SK-N-SH (cell line): ENCODE measurements around the gene SLC30A3. TPM values are rescaled to one million over a fixed set of nuclear protein-coding genes. Genes with fewer than 3 reads are reported as not detected.

Experiments
- CTCF ChIA-PET: fragments of 300-600, 350-600 bp; formaldehyde crosslinking; extraction: SDS; loops from one replicate; lab custom pipeline; 2021; lab: Yijun Ruan, JAX
- POLR2A ChIA-PET: fragments of 350-600 bp; sonication (Branson Sonifier 250); formaldehyde crosslinking; extraction: SDS; loops from one replicate; lab custom pipeline; 2020; ENCODE audit warnings: antibody characterized with exemption, inconsistent platforms; lab: Yijun Ruan, JAX
- DNase-seq: peaks from one replicate; pipeline ENCODE4 v3.0.0; 2012
- H2AFZ ChIP-seq: fragments of 200-600 bp; sonication (generic); 2 replicates; pipeline ENCODE4 v1.8.1; 2016; ENCODE audit warnings: antibody characterized with exemption, mild to moderate bottlenecking, low read depth
- H3F3A ChIP-seq: fragments of 200-600 bp; sonication (generic); replicated peaks from 2 replicates; pipeline ENCODE3; 2016; ENCODE audit warnings: antibody characterized with exemption, mild to moderate bottlenecking; ENCODE audit not compliant: insufficient read depth
- H3K27ac ChIP-seq, 2 experiments: fragments of 200-500 bp in 1 of 2; fragments of 200-600 bp in 1 of 2; sonication (Bioruptor generic) in 1 of 2; sonication (generic), shearing (Covaris generic) in 1 of 2; 2 replicates each; pipeline versions ENCODE4 v1.5.1 to v1.6.1; 2014 to 2016; ENCODE audit warnings: low read depth in 2 of 2, inconsistent platforms in 1 of 2, low read length in 1 of 2, mild to moderate bottlenecking in 1 of 2, mixed read lengths in 1 of 2
- H3K27me3 ChIP-seq: fragments of 200-600 bp; sonication (generic), shearing (Covaris generic); 2 replicates; pipeline ENCODE4 v1.6.1; 2016; ENCODE audit warnings: mixed run types; ENCODE audit not compliant: insufficient read depth
- H3K36me3 ChIP-seq, 2 experiments: fragments of 200-500 bp in 1 of 2; fragments of 200-600 bp in 1 of 2; sonication (Bioruptor generic) in 1 of 2; sonication (generic) in 1 of 2; replicated peaks in 1 of 2; 2 replicates each; pipeline versions ENCODE3 to v1.5.1; 2014 to 2016; ENCODE audit warnings: low read length in 1 of 2, mild to moderate bottlenecking in 1 of 2; ENCODE audit not compliant: insufficient read depth in 2 of 2, control insufficient read depth in 1 of 2
- H3K4me1 ChIP-seq, 2 experiments: fragments of 200-500 bp in 1 of 2; fragments of 200-600 bp in 1 of 2; sonication (Bioruptor generic) in 1 of 2; sonication (generic), shearing (Covaris generic) in 1 of 2; 2 replicates each; pipeline versions ENCODE4 v1.5.1 to v1.6.1; 2014 to 2016; ENCODE audit warnings: low read depth in 1 of 2, low read length in 1 of 2, mixed run types in 1 of 2; ENCODE audit not compliant: insufficient read depth in 2 of 2, control insufficient read depth in 1 of 2
- H3K4me2 ChIP-seq: fragments of 200-600 bp; sonication (generic), shearing (Covaris generic); 2 replicates; pipeline ENCODE4 v1.6.1; 2017; ENCODE audit warnings: mixed run types
- H3K4me3 ChIP-seq, 2 experiments: fragments of 200-500 bp in 1 of 2; fragments of 200-600 bp in 1 of 2; sonication (Bioruptor generic) in 1 of 2; sonication (generic), shearing (Covaris generic) in 1 of 2; 2 replicates each; pipeline versions ENCODE4 v1.5.1 to v1.8.1; 2014 to 2016; ENCODE audit warnings: low read depth in 2 of 2, inconsistent platforms in 1 of 2, low read length in 1 of 2, mild to moderate bottlenecking in 1 of 2, mixed read lengths in 1 of 2, moderate library complexity in 1 of 2
- H3K79me2 ChIP-seq: fragments of 200-600 bp; sonication (generic); 2 replicates; pipeline ENCODE4 v1.8.1; 2017; ENCODE audit warnings: mild to moderate bottlenecking; ENCODE audit not compliant: insufficient read depth
- H3K9ac ChIP-seq: fragments of 200-600 bp; sonication (generic); 2 replicates; pipeline ENCODE4 v1.6.1; 2017; ENCODE audit warnings: mixed run types
- H3K9me2 ChIP-seq: fragments of 200-600 bp; sonication (generic); 2 replicates; pipeline ENCODE4 v1.6.1; 2017; ENCODE audit warnings: mixed run types
- H3K9me3 ChIP-seq: fragments of 200-600 bp; sonication (generic); 2 replicates; pipeline ENCODE4 v1.6.1; 2017; ENCODE audit warnings: mixed run types, mild to moderate bottlenecking, moderate library complexity
- H4K20me1 ChIP-seq: fragments of 200-600 bp; sonication (generic); 2 replicates; pipeline ENCODE4 v1.6.1; 2017; ENCODE audit warnings: mild to moderate bottlenecking, mixed run types; ENCODE audit not compliant: insufficient read depth
- CHD2 ChIP-seq: fragments of 150-350 bp; IDR thresholded peaks from 2 replicates; pipeline ENCODE4 v1.6.1; 2018; ENCODE audit warnings: low read length; ENCODE audit not compliant: partially characterized antibody
- EZH2phosphoT487 ChIP-seq: fragments of 200-600 bp; sonication (generic); IDR thresholded peaks from 2 replicates; pipeline ENCODE4 v1.6.1; 2017; ENCODE audit warnings: low read depth, mixed run types, mild to moderate bottlenecking, antibody characterized with exemption, moderate library complexity, borderline replicate concordance
- FOSL2 ChIP-seq: IDR thresholded peaks from 2 replicates; pipeline ENCODE4 v1.4.0; 2012; ENCODE audit warnings: low read depth, mild to moderate bottlenecking, moderate library complexity, borderline replicate concordance
- FOXJ3 ChIP-seq: sonication (generic); formaldehyde crosslinking; IDR thresholded peaks from 2 replicates; pipeline ENCODE4 v1.5.1; 2020; ENCODE audit warnings: mild to moderate bottlenecking, missing genetic modification reagents
- GATA2 ChIP-seq: sonication (generic); formaldehyde crosslinking; IDR thresholded peaks from 2 replicates; pipeline ENCODE4 v1.5.0; 2020; ENCODE audit warnings: mild to moderate bottlenecking, missing genetic modification reagents
- IRF3 ChIP-seq: fragments of 150-350 bp; IDR thresholded peaks from 2 replicates; pipeline ENCODE4 v1.6.1; 2016; ENCODE audit warnings: mild to moderate bottlenecking, low read depth, low read length
- JUND ChIP-seq: IDR thresholded peaks from 2 replicates; pipeline ENCODE4 v1.4.0; 2012
- MEF2A ChIP-seq: IDR thresholded peaks from 2 replicates; pipeline ENCODE4 v1.4.0; 2012; ENCODE audit warnings: low read depth, borderline replicate concordance
- NRF1 ChIP-seq: IDR thresholded peaks from 2 replicates; pipeline ENCODE4 v1.6.1; 2012; ENCODE audit warnings: low read depth, mild to moderate bottlenecking, low read length
- RAD21 ChIP-seq: IDR thresholded peaks from 2 replicates; pipeline ENCODE4 v1.6.1; 2012; ENCODE audit warnings: mild to moderate bottlenecking, low read length
- RCOR1 ChIP-seq: fragments of 150-350 bp; IDR thresholded peaks from 2 replicates; pipeline ENCODE4 v1.6.1; 2017; ENCODE audit warnings: antibody characterized with exemption, low read length
- TAF1 ChIP-seq: IDR thresholded peaks from 2 replicates; pipeline ENCODE4 v1.6.1; 2012; ENCODE audit warnings: low read depth, mild to moderate bottlenecking, low read length, moderate library complexity, borderline replicate concordance
- TCF12 ChIP-seq: IDR thresholded peaks from 2 replicates; pipeline ENCODE4 v1.4.0; 2012
- TEAD4 ChIP-seq: IDR thresholded peaks from 2 replicates; pipeline ENCODE4 v1.4.0; 2012; ENCODE audit warnings: mild to moderate bottlenecking, borderline replicate concordance; ENCODE audit not compliant: insufficient read depth
- YY1 ChIP-seq: IDR thresholded peaks from 2 replicates; pipeline ENCODE4 v1.4.0; 2012; ENCODE audit warnings: low read depth, mild to moderate bottlenecking
- WGBS: methylation state at CpG from one replicate; pipeline ENCODE4 v1.1.6; 2017; ENCODE audit warnings: low lambda C conversion rate; 5-methylcytosine and 5-hydroxymethylcytosine counted together
- polyA plus RNA-seq, 3 experiments: library from polyadenylated mRNA; depleted of rRNA; stranded (reverse); fragments of >200 nt; gene quantifications; 2 replicates each; pipeline ENCODE4 v1.2.3, GENCODE V29; 2012
- TF ChIP-seq, protein P1 (sequence below): fragments of 150-350 bp; IDR thresholded peaks from 2 replicates; pipeline ENCODE4 v1.6.1; 2017; ENCODE audit warnings: antibody characterized with exemption, low read length, low read depth, borderline replicate concordance
- TF ChIP-seq, protein P2 (sequence below): IDR thresholded peaks from 2 replicates; pipeline ENCODE4 v1.4.0; 2012; ENCODE audit warnings: low read depth, borderline replicate concordance

Gene SLC30A3
- polyA plus RNA-seq, 1 of the 3 experiments (the other 2 are of a cell fraction) = 1.1 TPM

GRCh38 chr2:27281855-27282559 lies 19.2 kb upstream of the SLC30A3 start, which contains the start of gene TRIM54:
Gene TRIM54, plus strand, starts transcription at chr2:27282429. Its CDS starts 303 bp downstream, at chr2:27282732.
- no peak for DNase-seq
- H3K9me3 ChIP-seq = no peaks in the 10 kb centered on the region
- H3K27me3 ChIP-seq = peaks cover 12% of the 10 kb centered on the region; the same call in 1 of the 2 replicates
- no peak within 1 kb of the TSS for H3K4me3 ChIP-seq
- H3K9me2 ChIP-seq = no peaks in the 10 kb centered on the region
- H3K4me1 ChIP-seq = peaks cover 0 to 23% of the 10 kb centered on the region in 2 experiments; a peak in 3 of 4 replicates
- TF ChIP-seq MEF2A (no peak), TAF1 (no peak), FOSL2 (no peak), RAD21 (no peak), IRF3 (no peak)
- TF ChIP-seq, protein P1, sequence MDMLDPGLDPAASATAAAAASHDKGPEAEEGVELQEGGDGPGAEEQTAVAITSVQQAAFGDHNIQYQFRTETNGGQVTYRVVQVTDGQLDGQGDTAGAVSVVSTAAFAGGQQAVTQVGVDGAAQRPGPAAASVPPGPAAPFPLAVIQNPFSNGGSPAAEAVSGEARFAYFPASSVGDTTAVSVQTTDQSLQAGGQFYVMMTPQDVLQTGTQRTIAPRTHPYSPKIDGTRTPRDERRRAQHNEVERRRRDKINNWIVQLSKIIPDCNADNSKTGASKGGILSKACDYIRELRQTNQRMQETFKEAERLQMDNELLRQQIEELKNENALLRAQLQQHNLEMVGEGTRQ = no peak
- POLR2A ChIA-PET = interaction anchor here (0.7 to 1.3 kb wide), 2 partner anchors 26 to 196 kb away, joined by 3 read pairs; no protein-coding TSS in a partner anchor
- CTCF ChIA-PET = interaction anchor here (0.7 to 18.0 kb wide), 17 partner anchors 14 to 320 kb away, joined by 3 to 392 read pairs (median 28); partner anchors contain the start of genes CAD, KHK, PREB and SLC30A3
- no peak within 1 kb of the TSS for H3K27ac ChIP-seq
- H3K4me2 ChIP-seq = no peak within 1 kb of the TSS
- no peak within 1 kb of the TSS for H3K9ac ChIP-seq
- no peaks in the 10 kb centered on the region for H3F3A ChIP-seq
- WGBS = 85% methylated on average over 5 of the region's 5 CpGs
- no peaks in the 10 kb centered on the region for H3K79me2 ChIP-seq
- no peaks in the 10 kb centered on the region for H3K36me3 ChIP-seq
- no peaks in the 10 kb centered on the region for H4K20me1 ChIP-seq
- H2AFZ ChIP-seq = no peak within 1 kb of the TSS

DNA sequence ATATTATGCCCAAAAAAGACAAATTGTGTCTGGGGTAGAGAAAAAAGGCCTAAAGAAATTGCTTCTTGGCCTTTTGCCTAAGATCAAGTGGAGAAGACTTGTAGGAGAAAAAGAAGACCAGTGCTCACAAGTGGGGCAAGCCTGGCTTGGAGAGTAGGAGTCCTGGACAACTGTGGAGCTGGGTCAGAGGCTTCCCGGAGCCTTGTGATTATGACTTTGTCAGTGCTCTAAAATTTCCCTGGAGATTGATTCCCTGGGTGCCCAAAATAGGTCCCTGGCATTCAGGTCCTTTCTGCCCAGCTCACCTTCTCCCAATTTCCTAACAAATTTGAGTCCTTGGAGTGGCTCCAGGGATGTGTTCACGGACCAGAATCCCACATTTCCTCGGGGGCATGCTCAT lies 18.6 kb upstream of the SLC30A3 start:
- H3K36me3 ChIP-seq = no peaks in the 10 kb centered on the region
- H3K4me3 ChIP-seq = no peak overlapping the region
- no peak for TF ChIP-seq EZH2phosphoT487
- TF ChIP-seq YY1 = no peak
- TF ChIP-seq FOXJ3 (CRISPR knock-in tag) = no peak
- TF ChIP-seq FOSL2 = no peak
- TF ChIP-seq TAF1 = no peak
- TF ChIP-seq TEAD4 = no peak
- TF ChIP-seq JUND = no peak
- no peak for TF ChIP-seq RCOR1
- TF ChIP-seq, protein P2, sequence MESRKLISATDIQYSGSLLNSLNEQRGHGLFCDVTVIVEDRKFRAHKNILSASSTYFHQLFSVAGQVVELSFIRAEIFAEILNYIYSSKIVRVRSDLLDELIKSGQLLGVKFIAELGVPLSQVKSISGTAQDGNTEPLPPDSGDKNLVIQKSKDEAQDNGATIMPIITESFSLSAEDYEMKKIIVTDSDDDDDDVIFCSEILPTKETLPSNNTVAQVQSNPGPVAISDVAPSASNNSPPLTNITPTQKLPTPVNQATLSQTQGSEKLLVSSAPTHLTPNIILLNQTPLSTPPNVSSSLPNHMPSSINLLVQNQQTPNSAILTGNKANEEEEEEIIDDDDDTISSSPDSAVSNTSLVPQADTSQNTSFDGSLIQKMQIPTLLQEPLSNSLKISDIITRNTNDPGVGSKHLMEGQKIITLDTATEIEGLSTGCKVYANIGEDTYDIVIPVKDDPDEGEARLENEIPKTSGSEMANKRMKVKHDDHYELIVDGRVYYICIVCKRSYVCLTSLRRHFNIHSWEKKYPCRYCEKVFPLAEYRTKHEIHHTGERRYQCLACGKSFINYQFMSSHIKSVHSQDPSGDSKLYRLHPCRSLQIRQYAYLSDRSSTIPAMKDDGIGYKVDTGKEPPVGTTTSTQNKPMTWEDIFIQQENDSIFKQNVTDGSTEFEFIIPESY = no peak
- TF ChIP-seq NRF1 = no peak
- TF ChIP-seq TCF12 = no peak
- no peak for TF ChIP-seq CHD2
- TF ChIP-seq, protein P1 = no peak
- no peak for TF ChIP-seq GATA2 (CRISPR knock-in tag)
- H2AFZ ChIP-seq = no peak overlapping the region
- H3K27me3 ChIP-seq = peaks cover 14% of the 10 kb centered on the region; the same call in 1 of the 2 replicates
- no peak overlapping the region for H3K9ac ChIP-seq
- ChIA-PET CTCF (interaction anchor here (0.7 to 18.0 kb wide), 18 partner anchors 14 to 248 kb away, joined by 3 to 392 read pairs (median 26); partner anchors contain the start of genes CAD, KHK, MPV17 and PREB), POLR2A (interaction anchor here (2.0 kb wide), 1 partner anchor 16 kb away, joined by 7 read pairs; no protein-coding TSS in a partner anchor)
- H3K9me2 ChIP-seq = no peaks in the 10 kb centered on the region
- no peaks in the 10 kb centered on the region for H3F3A ChIP-seq
- WGBS = 82% methylated on average over 3 of the region's 3 CpGs
- no peak overlapping the region for H3K27ac ChIP-seq
- DNase-seq = no peak
- no peaks in the 10 kb centered on the region for H3K9me3 ChIP-seq
- H3K4me2 ChIP-seq = no peak overlapping the region
- peaks cover 0 to 23% of the 10 kb centered on the region in 2 experiments; a peak in 3 of 4 replicates for H3K4me1 ChIP-seq
- H4K20me1 ChIP-seq = no peaks in the 10 kb centered on the region
- no peaks in the 10 kb centered on the region for H3K79me2 ChIP-seq
